Measurements from ENCODE around the gene TNRC6C. TPM values are rescaled to one million over a fixed set of nuclear protein-coding genes. Genes with fewer than 3 reads are reported as not detected.

The TNRC6C gene
- total RNA-seq, 4 donors from 2014 or later, result 2.6 to 10.9 (median 4.7) TPM

DNA sequence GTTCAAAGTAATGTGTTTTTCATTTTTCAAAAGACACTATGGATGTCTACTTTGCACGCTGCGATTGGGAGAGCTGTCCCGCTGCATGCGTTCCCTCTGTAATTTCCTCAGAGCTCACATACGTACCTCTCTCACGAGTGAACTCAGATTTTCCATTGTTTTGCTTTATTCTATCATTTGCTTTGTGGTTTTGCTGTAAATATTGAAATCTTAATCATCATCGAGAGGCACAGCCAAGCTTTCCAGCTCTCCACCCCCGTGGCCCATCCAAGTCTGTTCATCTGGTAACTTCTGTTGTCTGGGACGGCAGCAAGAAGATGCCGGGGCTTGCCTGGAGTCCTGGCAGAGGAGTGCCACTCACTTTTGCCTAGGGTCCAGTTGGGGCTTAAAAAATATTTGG is 149.0 kb downstream of the TNRC6C start:
- Histone ChIP-seq H3K4me3 (no peak overlapping the region), H3K9me3 (no peaks in the 10 kb centered on the region), H3K27ac (peak overlapping the region in 1 of 4 donors; percentile 33), H3K4me1 (peaks cover under 1 to 25% (median 3%) of the 10 kb centered on the region in 3 donors), H3K27me3 (no peaks in the 10 kb centered on the region), H3K36me3 (peaks cover 9 to 76% (median 36%) of the 10 kb centered on the region in 3 donors)
- no peak for DNase-seq
- intact Hi-C loops (cut with DNase I), result no loop called here
- 39 to 66% methylated on average over 10 of the region's 10 CpGs for WGBS, 2 donors
- TF ChIP-seq POLR2A (IDR thresholded peaks at IDR 0.05), result no peak
- TF ChIP-seq, protein P1, sequence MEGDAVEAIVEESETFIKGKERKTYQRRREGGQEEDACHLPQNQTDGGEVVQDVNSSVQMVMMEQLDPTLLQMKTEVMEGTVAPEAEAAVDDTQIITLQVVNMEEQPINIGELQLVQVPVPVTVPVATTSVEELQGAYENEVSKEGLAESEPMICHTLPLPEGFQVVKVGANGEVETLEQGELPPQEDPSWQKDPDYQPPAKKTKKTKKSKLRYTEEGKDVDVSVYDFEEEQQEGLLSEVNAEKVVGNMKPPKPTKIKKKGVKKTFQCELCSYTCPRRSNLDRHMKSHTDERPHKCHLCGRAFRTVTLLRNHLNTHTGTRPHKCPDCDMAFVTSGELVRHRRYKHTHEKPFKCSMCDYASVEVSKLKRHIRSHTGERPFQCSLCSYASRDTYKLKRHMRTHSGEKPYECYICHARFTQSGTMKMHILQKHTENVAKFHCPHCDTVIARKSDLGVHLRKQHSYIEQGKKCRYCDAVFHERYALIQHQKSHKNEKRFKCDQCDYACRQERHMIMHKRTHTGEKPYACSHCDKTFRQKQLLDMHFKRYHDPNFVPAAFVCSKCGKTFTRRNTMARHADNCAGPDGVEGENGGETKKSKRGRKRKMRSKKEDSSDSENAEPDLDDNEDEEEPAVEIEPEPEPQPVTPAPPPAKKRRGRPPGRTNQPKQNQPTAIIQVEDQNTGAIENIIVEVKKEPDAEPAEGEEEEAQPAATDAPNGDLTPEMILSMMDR (IDR thresholded peaks at IDR 0.05), result no peak

DNA sequence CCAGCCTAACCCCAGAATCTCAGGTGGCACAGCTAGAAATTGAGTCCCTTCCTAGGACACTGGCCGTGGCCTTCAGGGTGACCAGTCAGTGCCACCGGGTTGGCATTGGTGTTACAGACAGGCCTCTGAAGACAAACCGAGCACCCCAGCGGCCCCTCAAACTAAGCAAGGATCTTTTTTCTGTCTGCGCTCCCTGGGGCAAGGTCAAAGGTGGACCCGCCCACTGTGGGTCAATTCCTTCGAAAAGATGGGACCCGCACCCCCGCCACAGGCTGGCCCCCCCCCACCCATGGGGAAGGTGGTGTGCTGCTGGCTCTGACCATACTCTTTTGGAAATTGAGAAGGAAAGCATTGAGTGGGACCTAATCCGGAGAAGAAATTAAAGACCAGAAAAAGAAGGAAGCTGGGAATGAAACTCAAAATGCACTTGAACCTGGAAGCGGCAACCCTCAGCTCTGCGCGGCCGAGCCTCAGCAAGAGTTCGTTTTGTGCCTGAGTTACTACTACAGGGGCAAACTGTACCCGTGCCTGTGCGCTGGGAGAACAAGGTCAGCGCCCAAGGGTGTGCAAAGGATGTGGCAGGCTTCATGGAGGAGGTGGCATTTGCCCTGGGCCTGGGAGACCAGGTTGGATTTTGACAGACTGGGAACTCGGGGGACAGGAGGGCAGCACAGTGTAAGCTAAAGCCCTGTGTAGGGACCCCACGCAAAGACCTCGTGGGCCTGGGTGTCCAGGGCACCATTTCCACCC is 149.6 kb downstream of the TNRC6C start:
- peaks cover 4 to 75% (median 31%) of the 10 kb centered on the region in 3 donors for H3K36me3 ChIP-seq
- whole genome bisulfite sequencing, 2 donors, result 92% methylated on average over 17 to 21 of the region's 21 CpGs
- intact Hi-C loops (cut with DNase I), result no loop called here
- H3K9me3 ChIP-seq, result no peaks in the 10 kb centered on the region
- peak overlapping the region in 1 of 4 donors; percentile 33 for H3K27ac ChIP-seq
- TF ChIP-seq, protein P1 (IDR thresholded peaks at IDR 0.05), result no peak
- TF ChIP-seq POLR2A (IDR thresholded peaks at IDR 0.05), result no peak
- no peak for DNase-seq
- peaks cover 6 to 32% (median 10%) of the 10 kb centered on the region in 3 donors for H3K4me1 ChIP-seq
- H3K27me3 ChIP-seq, result no peaks in the 10 kb centered on the region
- H3K4me3 ChIP-seq, result no peak overlapping the region

DNA sequence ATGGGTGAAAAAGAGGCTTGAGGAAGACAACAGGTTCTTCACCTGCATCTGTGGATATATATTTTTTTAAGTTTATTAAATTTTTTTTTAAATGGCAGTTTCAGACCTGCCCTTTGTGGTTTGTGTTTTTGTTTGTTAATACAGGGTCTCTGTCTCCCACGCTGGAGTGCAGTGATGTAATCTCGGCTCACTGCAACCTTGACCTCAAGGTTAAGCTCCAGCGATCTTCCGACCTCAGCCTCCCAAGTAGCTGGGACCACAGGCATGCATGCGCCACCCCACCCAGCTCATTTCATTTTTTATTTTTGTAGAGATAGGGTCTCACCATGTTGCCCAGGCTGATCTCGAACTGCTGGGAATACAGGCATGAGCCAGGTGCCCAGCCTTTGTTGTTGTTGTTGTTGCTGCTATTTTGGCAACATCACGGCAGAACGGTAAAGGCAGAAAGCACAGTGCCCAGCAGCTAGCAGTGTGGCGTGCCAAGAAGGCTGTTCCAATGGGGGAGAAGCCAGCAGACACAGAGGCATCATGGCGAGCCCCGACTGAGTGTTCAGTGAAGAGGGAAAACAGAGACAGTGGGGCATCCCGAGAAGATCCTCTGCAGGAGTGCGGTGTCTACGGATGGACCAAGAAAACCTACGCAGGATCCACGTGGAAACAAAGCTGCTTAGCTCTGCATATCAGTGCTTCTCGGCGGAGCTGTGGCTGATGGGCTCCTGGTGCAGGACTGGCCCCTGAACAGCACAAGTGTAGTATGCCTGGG is 150.4 kb downstream of the TNRC6C start:
- 74 to 80% methylated on average over 11 to 17 of the region's 18 CpGs for WGBS, 2 donors
- Histone ChIP-seq H3K36me3 (peaks cover 4 to 71% (median 24%) of the 10 kb centered on the region in 3 donors), H3K27ac (no peak overlapping the region), H3K9me3 (no peaks in the 10 kb centered on the region), H3K4me1 (peaks cover 10 to 39% (median 14%) of the 10 kb centered on the region in 3 donors), H3K4me3 (no peak overlapping the region), H3K27me3 (no peaks in the 10 kb centered on the region)
- intact Hi-C loops (cut with DNase I), result no loop called here
- no peak for TF ChIP-seq POLR2A (IDR thresholded peaks at IDR 0.05)
- TF ChIP-seq, protein P1 (IDR thresholded peaks at IDR 0.05), result no peak
- DNase-seq, result no peak

DNA sequence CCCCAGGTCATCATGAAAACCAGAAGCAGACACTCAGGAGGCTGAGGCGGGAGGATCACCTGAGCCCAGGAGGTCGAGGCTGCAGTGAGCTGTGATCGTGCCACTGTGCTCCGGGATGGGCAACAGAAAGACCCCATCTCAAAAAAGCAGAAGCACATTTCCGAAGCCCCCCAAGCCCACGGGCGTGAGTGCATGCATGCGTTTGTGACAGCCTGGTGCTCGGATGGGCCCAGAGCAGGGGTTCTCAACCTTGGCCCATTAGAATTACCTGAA is 150.9 kb downstream of the TNRC6C start:
- intact Hi-C loops (cut with DNase I), result no loop called here

More for the DNA sequence above, 150.9 kb downstream of the TNRC6C start:
- Histone ChIP-seq H3K27me3 (no peaks in the 10 kb centered on the region), H3K4me1 (peaks cover 10 to 45% (median 14%) of the 10 kb centered on the region in 3 donors), H3K36me3 (peaks cover 1 to 66% (median 24%) of the 10 kb centered on the region in 3 donors), H3K27ac (no peak overlapping the region), H3K9me3 (no peaks in the 10 kb centered on the region), H3K4me3 (no peak overlapping the region)
- no peak for TF ChIP-seq POLR2A (IDR thresholded peaks at IDR 0.05)
- TF ChIP-seq, protein P1 (IDR thresholded peaks at IDR 0.05), result no peak
- no peak for DNase-seq
- WGBS, 2 donors, result 73 to 76% methylated on average over 8 to 9 of the region's 9 CpGs
